ENCODE data around the gene TIMM17B. TPM values are rescaled to one million over a fixed set of nuclear protein-coding genes. Genes with fewer than 3 reads are reported as not detected.
"Not testable (repeated sequence)": the region's sequence is repeated elsewhere in the genome, so short reads cannot be mapped to it uniquely, and the experiment has no call there.

The TIMM17B gene
- total RNA-seq, 4 donors from 2014 or later = 42.0 to 66.6 (median 47.1) TPM

- 34 to 56% methylated on average over 5 of the region's 5 CpGs for WGBS, 2 donors
- H3K27ac ChIP-seq = no peak overlapping the region
- no peaks in the 10 kb centered on the region for H3K36me3 ChIP-seq
- TF ChIP-seq EP300 (IDR thresholded peaks at IDR 0.05) = no peak
- no peak for TF ChIP-seq POLR2A (IDR thresholded peaks at IDR 0.05)
- H3K9me3 ChIP-seq = no peaks in the 10 kb centered on the region
- no peak for DNase-seq (ENCODE audit: low spot score in 2 of 2)
- H3K4me3 ChIP-seq = no peak overlapping the region
- no peaks in the 10 kb centered on the region for H3K27me3 ChIP-seq
- H3K4me1 ChIP-seq = no peaks in the 10 kb centered on the region
Observed at GRCh38 chrX:48854898-48855297, 42.7 kb downstream of the TIMM17B start.

DNA sequence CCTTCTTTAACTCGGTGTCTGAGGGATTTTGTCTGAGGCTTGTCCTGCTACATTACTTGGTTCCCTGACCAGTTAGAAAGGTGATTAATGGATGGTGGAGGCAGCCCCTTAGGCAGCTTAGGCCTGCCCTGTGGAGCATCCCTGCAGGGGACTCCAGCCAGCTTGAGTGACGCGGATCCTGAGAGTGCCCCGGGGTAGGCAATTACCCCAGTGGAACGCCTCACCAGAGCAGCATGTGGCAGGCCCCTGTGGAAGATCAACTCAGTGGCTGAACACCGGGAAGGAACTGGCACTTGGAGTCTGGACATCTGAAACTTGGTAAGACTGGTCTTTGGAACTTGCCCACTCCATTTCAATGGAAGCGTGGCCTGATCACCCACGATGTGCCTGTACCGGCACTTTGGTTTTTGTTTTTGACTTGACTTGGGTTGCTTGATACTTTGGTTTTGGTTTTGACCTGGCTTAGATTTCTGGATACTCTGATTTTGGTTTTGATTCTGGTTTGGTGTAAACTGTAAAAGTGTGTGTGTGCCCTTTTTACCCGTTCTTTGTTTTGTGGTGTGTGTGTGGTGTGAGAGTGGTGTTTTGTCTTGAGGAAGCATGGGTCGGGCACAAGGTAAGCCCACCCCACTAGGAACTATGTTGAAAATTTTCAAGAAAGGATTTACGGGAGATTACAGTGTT lies 43.3 kb downstream of the TIMM17B start:
- not testable (repeated sequence) for H3K4me3 ChIP-seq; H3K4me1 ChIP-seq; H3K27ac ChIP-seq; H3K36me3 ChIP-seq; DNase-seq (ENCODE audit: low spot score in 2 of 2); H3K9me3 ChIP-seq; H3K27me3 ChIP-seq
- 82 to 88% methylated on average over 8 to 9 of the region's 12 CpGs for WGBS, 2 donors

- H3K9me3 ChIP-seq; H3K4me3 ChIP-seq; H3K36me3 ChIP-seq; H3K27me3 ChIP-seq; H3K27ac ChIP-seq; DNase-seq (ENCODE audit: low spot score in 2 of 2); H3K4me1 ChIP-seq: not testable (repeated sequence)
Observed at GRCh38 chrX:48853494-48853893, 44.1 kb downstream of the TIMM17B start.

- no peaks in the 10 kb centered on the region for H3K4me1 ChIP-seq
- 67 to 68% methylated on average over 7 of the region's 7 CpGs for WGBS, 2 donors
- H3K27me3 ChIP-seq = peaks cover 0 to 5% of the 10 kb centered on the region in 2 donors
- no peaks in the 10 kb centered on the region for H3K36me3 ChIP-seq
- no peak overlapping the region for H3K27ac ChIP-seq
- no peaks in the 10 kb centered on the region for H3K9me3 ChIP-seq
- no peak for TF ChIP-seq POLR2A (IDR thresholded peaks at IDR 0.05)
- H3K4me3 ChIP-seq = no peak overlapping the region
- no peak for DNase-seq (ENCODE audit: low spot score in 2 of 2)
Observed at GRCh38 chrX:48852857-48853256, 44.7 kb downstream of the TIMM17B start.

- WGBS, 2 donors = 45 to 59% methylated on average over 1 of the region's 1 CpG
Observed at GRCh38 chrX:48848847-48849246, 48.7 kb downstream of the TIMM17B start.

More at GRCh38 chrX:48848847-48849246, 48.7 kb downstream of the TIMM17B start:
- TF ChIP-seq EP300 (IDR thresholded peaks at IDR 0.05) (no peak), POLR2A (IDR thresholded peaks at IDR 0.05) (no peak), CTCF (IDR thresholded peaks at IDR 0.05) (no peak)
- H3K27ac ChIP-seq = no peak overlapping the region
- no peaks in the 10 kb centered on the region for H3K4me1 ChIP-seq
- peaks cover 0 to 5% of the 10 kb centered on the region in 2 donors for H3K27me3 ChIP-seq
- DNase-seq (ENCODE audit: low spot score in 2 of 2) = no peak
- H3K4me3 ChIP-seq = no peak overlapping the region
- no peaks in the 10 kb centered on the region for H3K36me3 ChIP-seq
- no peaks in the 10 kb centered on the region for H3K9me3 ChIP-seq

Other genes with a start within 250 kb of the TIMM17B start
- 10 to 100 TPM in 2 of 4 donors, 1 to 10 TPM in 2; 3.1 to 32.7 (median 9.8) TPM for gene WAS, start 214.0 kb downstream of the TIMM17B start, total RNA-seq
- 10 to 100 TPM in 1 of 4 donors, 1 to 10 TPM in 3; 4.2 to 10.0 (median 5.2) TPM for gene SUV39H1, start 201.0 kb downstream of the TIMM17B start, total RNA-seq
- not detected for gene GLOD5, start 136.0 kb downstream of the TIMM17B start, total RNA-seq
- gene GATA1, start 111.2 kb downstream of the TIMM17B start, total RNA-seq = under 1 TPM in 1 of 4 donors, not detected in 3; 0.90 TPM
- 100 to 1,000 TPM; 101 to 160 (median 120) TPM for gene HDAC6, start 95.7 kb downstream of the TIMM17B start, total RNA-seq
- not detected for gene ERAS, start 71.3 kb downstream of the TIMM17B start, total RNA-seq
- gene PCSK1N, start 62.2 kb downstream of the TIMM17B start, total RNA-seq = 10 to 100 TPM in 1 of 4 donors, 1 to 10 TPM in 3; 5.0 to 21.8 (median 7.3) TPM
- gene PQBP1, start 162 bp upstream of the TIMM17B start, total RNA-seq = 10 to 100 TPM; 40.4 to 60.3 (median 48.7) TPM
- 10 to 100 TPM; 17.0 to 35.5 (median 17.1) TPM for gene SLC35A2, start 13.9 kb upstream of the TIMM17B start, total RNA-seq
- gene PIM2, start 21.3 kb upstream of the TIMM17B start, total RNA-seq = 1 to 10 TPM; 4.9 to 8.4 (median 6.8) TPM
- 10 to 100 TPM; 39.8 to 79.2 (median 51.6) TPM for gene OTUD5, start 59.8 kb upstream of the TIMM17B start, total RNA-seq
- gene KCND1, start 74.1 kb upstream of the TIMM17B start, total RNA-seq = 1 to 10 TPM; 2.1 to 7.5 (median 4.2) TPM
- 10 to 100 TPM; 42.5 to 76.2 (median 58.6) TPM for gene GRIPAP1, start 104.5 kb upstream of the TIMM17B start, total RNA-seq
- 100 to 1,000 TPM in 3 of 4 donors, 10 to 100 TPM in 1; 98.6 to 124 (median 117) TPM for gene TFE3, start 145.6 kb upstream of the TIMM17B start, total RNA-seq
- gene CCDC120, start 161.2 kb upstream of the TIMM17B start, total RNA-seq = 1 to 10 TPM; 4.1 to 6.6 (median 4.5) TPM
- gene PRAF2, start 176.2 kb upstream of the TIMM17B start, total RNA-seq = 10 to 100 TPM; 16.5 to 28.8 (median 19.9) TPM
- 100 to 1,000 TPM in 2 of 4 donors, 10 to 100 TPM in 2; 90.9 to 108 (median 97.7) TPM for gene WDR45, start 182.1 kb upstream of the TIMM17B start, total RNA-seq
- 10 to 100 TPM; 28.8 to 38.8 (median 36.1) TPM for gene GPKOW, start 226.0 kb upstream of the TIMM17B start, total RNA-seq

Measured in tibial nerve (tissue), 4 donors.